GM21360 (cell line): ENCODE data around the gene SLC34A3.
"Not testable (repeated sequence)": the region's sequence is repeated elsewhere in the genome, so short reads cannot be mapped to it uniquely, and the experiment has no call there.

Source experiments
- ATAC-seq: cut with Tn5 transposase; IDR thresholded peaks from one replicate; pipeline ENCODE4 v1.9.1; 2021; ENCODE audit warnings: mild to moderate bottlenecking, moderate library complexity; ENCODE audit not compliant: unreplicated experiment

Gene SLC34A3

GRCh38 chr9:137228968-137229896 lies 1.5 kb upstream of the SLC34A3 start:
- no peak for ATAC-seq

DNA sequence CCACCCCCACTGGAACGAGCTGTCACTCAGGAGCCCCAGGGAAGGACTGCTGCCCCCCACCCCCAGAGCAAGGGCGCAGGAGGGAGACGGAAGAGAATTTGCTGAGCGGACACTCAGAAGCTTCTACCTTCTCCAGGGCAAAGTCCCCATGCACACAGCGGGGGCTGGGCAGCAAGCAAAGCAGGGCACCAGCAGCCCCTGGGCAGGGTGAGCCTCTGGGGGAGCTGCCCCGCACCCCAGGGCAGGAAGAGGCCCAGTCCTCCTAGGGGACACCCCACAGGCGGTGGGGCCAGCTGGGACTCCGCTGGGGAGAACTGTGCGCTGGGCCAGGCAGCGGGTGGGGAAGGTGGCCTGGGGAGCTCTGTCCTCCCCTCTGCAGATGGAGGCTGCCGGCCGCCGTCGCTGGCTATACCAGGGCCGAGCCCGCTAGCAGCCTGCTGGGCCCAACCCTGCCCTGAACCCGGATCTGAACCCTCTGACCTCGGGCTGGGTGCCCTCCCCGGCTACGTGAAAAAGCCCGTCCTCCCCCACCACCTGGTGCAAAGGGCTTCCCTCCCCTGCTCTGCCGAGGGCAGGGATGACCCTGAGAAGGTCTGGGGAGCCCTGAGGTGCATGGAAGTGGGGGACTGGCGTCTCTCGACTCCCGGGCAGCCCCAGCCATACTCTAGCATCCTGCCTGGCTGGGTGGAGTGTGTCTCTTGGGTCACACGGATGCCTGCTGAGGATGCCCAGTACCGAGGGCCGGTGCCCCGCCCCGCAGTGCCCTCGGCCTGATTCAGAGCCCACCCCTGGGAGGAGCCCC lies 597 bp upstream of the SLC34A3 start:
- no peak for ATAC-seq

- ATAC-seq: no peak
Measured at GRCh38 chr9:137231372-137232039, 805 bp downstream of the SLC34A3 start.

DNA sequence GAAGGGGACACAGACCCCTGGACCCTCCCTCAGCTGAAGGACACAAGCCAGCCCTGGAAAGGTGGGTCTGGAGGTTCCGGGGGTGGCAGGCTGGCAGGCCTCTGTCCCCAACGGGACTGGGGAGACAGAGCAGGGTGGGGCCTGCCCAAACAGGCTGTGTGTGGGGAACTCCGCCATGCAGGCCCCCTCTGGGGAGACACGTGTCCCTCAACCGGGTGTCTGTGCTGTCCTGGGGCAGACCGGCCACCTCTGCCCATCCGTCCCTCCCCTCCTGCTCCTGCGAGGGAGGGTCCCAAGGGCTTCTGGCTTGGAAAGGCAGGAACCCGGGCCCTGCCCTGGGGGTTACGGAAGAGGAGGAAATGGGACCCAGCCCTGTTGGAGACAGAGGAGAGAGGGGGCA lies 1.4 kb downstream of the SLC34A3 start:
- no peak for ATAC-seq

DNA sequence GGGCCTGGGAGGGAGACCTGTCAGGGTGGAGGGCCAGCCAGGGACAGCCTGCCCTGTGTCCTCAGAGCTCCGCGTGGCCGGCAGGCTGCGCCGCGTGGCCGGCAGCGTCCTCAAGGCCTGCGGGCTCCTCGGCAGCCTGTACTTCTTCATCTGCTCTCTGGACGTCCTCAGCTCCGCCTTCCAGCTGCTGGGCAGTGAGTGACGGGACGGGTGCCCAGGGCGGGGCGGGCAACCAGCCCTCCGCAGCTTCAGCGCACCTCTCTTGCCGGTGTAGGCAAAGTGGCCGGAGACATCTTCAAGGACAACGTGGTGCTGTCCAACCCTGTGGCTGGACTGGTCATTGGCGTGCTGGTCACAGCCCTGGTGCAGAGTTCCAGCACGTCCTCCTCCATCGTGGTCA lies 1.8 kb downstream of the SLC34A3 start:
- ATAC-seq: no peak

DNA sequence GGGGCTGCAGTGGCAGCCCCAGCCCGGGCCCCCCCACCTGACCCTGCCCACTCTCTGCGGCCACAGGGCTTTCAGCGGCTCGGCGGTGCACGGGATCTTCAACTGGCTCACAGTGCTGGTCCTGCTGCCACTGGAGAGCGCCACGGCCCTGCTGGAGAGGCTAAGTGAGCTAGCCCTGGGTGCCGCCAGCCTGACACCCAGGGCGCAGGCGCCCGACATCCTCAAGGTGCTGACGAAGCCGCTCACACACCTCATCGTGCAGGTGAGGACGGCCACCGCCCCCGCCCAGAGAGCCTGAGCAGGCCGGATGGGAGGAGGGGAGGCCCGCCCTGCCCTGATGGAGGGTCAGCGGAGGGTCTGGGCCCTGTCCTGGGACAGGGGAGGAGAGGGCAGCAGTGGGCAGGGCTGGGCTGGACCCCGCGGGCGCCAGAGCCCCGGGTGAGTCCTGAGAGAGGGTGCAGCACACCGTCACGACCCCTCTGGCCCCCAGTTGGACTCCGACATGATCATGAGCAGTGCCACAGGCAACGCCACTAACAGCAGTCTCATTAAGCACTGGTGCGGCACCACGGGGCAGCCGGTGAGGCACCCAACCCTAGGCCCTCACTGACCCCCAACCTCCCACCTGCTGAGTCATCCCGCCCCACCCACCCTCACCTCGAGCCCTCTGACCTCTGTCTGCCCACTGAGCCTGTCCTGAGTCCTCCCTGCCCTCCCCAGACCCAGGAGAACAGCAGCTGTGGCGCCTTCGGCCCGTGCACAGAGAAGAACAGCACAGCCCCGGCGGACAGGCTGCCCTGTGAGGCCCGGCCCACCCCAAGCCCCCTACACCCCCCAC lies 2.7 kb downstream of the SLC34A3 start:
- ATAC-seq: no peak

DNA sequence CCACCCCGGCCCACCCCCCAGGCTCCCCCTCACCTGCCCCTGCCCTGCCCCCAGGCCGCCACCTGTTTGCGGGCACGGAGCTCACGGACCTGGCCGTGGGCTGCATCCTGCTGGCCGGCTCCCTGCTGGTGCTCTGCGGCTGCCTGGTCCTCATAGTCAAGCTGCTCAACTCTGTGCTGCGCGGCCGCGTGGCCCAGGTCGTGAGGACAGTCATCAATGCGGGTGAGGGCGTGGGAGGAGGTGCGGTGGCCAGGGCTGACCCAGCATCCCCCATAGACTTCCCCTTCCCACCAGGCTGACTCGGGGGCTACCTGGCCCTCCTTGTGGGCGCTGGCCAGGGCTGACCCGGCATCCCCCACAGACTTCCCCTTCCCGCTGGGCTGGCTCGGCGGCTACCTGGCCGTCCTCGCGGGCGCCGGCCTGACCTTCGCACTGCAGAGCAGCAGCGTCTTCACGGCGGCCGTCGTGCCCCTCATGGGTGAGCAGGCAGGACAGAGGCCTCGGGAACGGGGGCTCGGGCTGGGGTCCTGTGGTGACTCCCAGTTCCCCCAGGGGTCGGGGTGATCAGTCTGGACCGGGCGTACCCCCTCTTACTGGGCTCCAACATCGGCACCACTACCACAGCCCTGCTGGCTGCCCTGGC lies 3.5 kb downstream of the SLC34A3 start:
- no peak for ATAC-seq

DNA sequence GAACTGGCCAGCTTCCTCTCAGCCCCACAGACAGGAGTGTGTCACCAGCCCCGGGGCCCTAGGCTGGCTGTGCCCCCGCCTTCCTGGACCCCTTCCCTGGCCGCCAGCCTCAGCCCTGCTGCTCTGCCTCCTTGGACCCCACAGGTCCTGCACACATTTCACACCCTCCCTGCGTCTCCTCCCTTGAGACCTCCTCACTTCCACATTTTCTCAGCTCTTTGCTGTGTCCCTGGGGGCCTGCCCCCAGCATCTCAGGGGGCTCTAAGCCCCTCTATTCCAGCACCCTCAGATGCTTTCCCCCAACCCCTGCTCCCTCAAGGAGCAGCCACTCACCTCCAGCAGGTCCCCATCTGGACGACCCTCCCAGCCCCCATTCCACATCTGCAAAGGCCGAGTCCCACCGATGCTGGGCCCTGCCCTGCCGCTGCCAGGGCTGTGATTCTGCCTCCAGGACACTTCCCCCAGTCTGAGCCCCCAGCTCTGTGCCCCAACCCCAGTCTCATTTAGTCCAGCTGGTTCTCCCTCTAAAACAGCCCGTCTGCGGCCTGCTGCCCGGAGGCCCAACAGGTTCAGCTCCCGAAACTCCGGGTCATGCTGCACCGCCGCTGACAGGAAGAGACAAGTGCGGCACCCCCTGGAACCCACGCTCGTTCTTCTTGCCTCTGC lies 4.2 kb downstream of the SLC34A3 start:
- ATAC-seq: no peak

GRCh38 chr9:137235424-137236237 lies 4.9 kb downstream of the SLC34A3 start:
- ATAC-seq: no peak

GRCh38 chr9:137236238-137236935 lies 5.7 kb downstream of the SLC34A3 start:
- no peak for ATAC-seq

DNA sequence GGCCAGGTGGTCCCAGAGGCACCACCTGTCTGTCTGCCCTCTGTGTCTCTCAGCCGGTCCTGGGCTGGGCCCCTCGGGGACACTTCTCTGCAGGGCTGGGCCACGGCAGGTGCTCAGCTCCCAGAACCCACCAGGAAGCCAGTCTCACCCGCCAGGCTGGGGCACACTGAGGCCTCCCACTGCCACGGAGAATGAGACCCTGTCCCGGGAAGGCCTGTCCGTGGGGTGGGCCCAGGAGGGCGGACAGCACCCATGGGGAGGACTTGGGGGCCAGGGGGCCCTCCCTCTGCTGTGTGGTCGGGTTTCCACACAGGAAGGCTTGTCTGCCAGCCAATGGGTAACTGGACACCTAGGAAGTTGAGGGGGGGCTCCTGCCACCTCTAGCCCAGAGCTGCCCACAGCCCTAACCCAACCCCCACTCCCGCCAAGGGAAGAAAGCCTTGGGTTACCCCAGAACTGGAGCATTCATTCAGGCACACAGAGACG lies 6.3 kb downstream of the SLC34A3 start:
- ATAC-seq: no peak

GRCh38 chr9:137237759-137238726 lies 7.3 kb downstream of the SLC34A3 start:
- no peak for ATAC-seq

- ATAC-seq: not testable (repeated sequence)
Measured at GRCh38 chr9:137239541-137240200, 9.0 kb downstream of the SLC34A3 start.

- ATAC-seq: peak; percentile 19
Measured at GRCh38 chr9:137240318-137240840, 9.7 kb downstream of the SLC34A3 start.

DNA sequence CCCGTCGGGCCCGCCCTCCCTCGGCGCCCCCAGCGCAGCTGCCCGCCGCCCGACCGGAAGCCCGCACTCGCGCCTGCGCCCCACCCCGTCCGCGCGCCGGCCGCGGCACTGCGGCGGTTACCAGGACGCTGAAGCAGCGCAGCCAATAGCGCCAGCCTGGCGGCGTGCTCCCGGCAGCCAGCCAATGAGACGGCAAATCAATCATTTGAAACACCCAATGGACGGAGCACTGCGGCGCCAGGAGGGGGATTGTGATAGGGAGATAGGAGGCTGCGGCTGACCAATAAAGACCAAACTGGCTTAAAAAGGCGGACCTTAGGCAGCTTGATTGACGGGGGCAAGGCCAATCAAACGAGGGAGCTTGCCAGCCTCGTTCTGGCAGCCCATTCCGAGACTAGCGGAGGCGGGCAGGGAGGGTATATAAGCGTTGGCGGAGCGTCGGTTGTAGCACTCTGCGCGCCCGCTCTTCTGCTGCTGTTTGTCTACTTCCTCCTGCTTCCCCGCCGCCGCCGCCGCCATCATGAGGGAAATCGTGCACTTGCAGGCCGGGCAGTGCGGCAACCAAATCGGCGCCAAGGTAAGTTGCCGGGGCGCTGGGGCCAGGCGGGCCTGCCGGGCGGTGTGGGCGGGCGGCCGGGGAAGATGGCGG lies 10.3 kb downstream of the SLC34A3 start, which contains the start of gene TUBB4B:
TSS of gene TUBB4B (plus strand) at position 447 of the 649 bp plus-strand sequence. CDS start at position 521, 74 bp downstream.
- peak; percentile 71 for ATAC-seq
